OCI-LY7 (cell line): Measurements from ENCODE around the gene IL17A.

Source experiments
- CTCF ChIP-seq: fragments of 200-600 bp; sonication (generic); conservative IDR thresholded peaks from 2 replicates; pipeline ENCODE4 v1.5.1; 2014; ENCODE audit warnings: mild to moderate bottlenecking, antibody characterized with exemption, low read length, moderate library complexity, mixed read lengths
- EZH2phosphoT487 ChIP-seq: fragments of 200-600 bp; sonication (generic); IDR thresholded peaks from 2 replicates; pipeline ENCODE4 v1.6.1; 2018; ENCODE audit warnings: low read depth, borderline replicate concordance, mild to moderate bottlenecking, mixed run types, antibody characterized with exemption, low read length, moderate library complexity, mixed read lengths

DNA sequence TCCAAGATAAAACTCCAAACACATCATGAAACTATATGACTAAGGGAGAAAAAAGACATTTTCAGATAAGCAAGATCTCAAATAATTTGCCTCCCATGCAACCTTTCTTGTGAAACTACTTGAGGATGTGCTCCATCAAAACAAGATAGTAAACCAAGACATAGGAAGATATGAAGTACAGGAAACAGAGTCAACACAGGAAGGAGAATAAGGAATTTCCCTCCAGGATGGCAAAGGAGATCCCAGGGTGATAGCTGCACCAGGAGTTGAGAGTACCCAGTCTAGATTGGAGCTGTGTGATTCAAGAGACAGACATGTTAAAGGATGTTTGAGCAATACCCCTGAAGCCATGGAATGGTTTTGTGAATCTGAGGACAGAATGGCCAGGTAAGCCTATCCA, 15.3 kb downstream of the IL17A start:
- no peak for TF ChIP-seq CTCF
- no peak for TF ChIP-seq EZH2phosphoT487
